ENCODE results near the gene PLAU.

Gene PLAU

GRCh38 chr10:73910764-73911552 is at the start of gene PLAU:
Gene PLAU, plus strand, starts transcription at chr10:73911132. Its CDS starts 424 bp downstream, at chr10:73911556.
- peak; percentile 87 for TF ChIP-seq POLR2A (IDR thresholded peaks at IDR 0.05; ENCODE audit: extremely low read depth, insufficient read length)
- peak; percentile 53 for TF ChIP-seq MAX (IDR thresholded peaks at IDR 0.05; ENCODE audit: low read depth, low read length)
- peak; percentile 43; the same call in 1 of the 2 replicates for TF ChIP-seq MYC (IDR thresholded peaks at IDR 0.05; ENCODE audit: low read depth, low read length)
- no peak for TF ChIP-seq CTCF (IDR thresholded peaks at IDR 0.05; ENCODE audit: low read depth, low read length)
- peak; percentile 87 for DNase-seq (ENCODE audit: low read depth)
- peak within 1 kb of the TSS; percentile 71 for H3K4me3 ChIP-seq (ENCODE audit: low read depth, low read length)

- no peak for DNase-seq (ENCODE audit: low read depth)
- no peak overlapping the region for H3K4me3 ChIP-seq (ENCODE audit: low read depth, low read length)
- TF ChIP-seq CTCF (IDR thresholded peaks at IDR 0.05; ENCODE audit: low read depth, low read length) (no peak), MAX (IDR thresholded peaks at IDR 0.05; ENCODE audit: low read depth, low read length) (no peak), MYC (IDR thresholded peaks at IDR 0.05; ENCODE audit: low read depth, low read length) (no peak), POLR2A (IDR thresholded peaks at IDR 0.05; ENCODE audit: extremely low read depth, insufficient read length) (no peak)
Observed at GRCh38 chr10:73862011-73862410, 48.9 kb upstream of the PLAU start.

GRCh38 chr10:73863039-73863817 is 47.7 kb upstream of the PLAU start:
- H3K4me3 ChIP-seq (ENCODE audit: low read depth, low read length): no peak overlapping the region
- no peak for DNase-seq (ENCODE audit: low read depth)
- TF ChIP-seq MAX (IDR thresholded peaks at IDR 0.05; ENCODE audit: low read depth, low read length) (no peak), POLR2A (IDR thresholded peaks at IDR 0.05; ENCODE audit: extremely low read depth, insufficient read length) (no peak), CTCF (IDR thresholded peaks at IDR 0.05; ENCODE audit: low read depth, low read length) (no peak), MYC (IDR thresholded peaks at IDR 0.05; ENCODE audit: low read depth, low read length) (no peak)

- H3K4me3 ChIP-seq (ENCODE audit: low read depth, low read length): no peak overlapping the region
- no peak for TF ChIP-seq MYC (IDR thresholded peaks at IDR 0.05; ENCODE audit: low read depth, low read length)
- no peak for TF ChIP-seq MAX (IDR thresholded peaks at IDR 0.05; ENCODE audit: low read depth, low read length)
- TF ChIP-seq POLR2A (IDR thresholded peaks at IDR 0.05; ENCODE audit: extremely low read depth, insufficient read length): no peak
- no peak for TF ChIP-seq CTCF (IDR thresholded peaks at IDR 0.05; ENCODE audit: low read depth, low read length)
- DNase-seq (ENCODE audit: low read depth): no peak
Observed at GRCh38 chr10:73864229-73864628, 46.7 kb upstream of the PLAU start.

GRCh38 chr10:73865107-73865458 is 45.8 kb upstream of the PLAU start:
- TF ChIP-seq MYC (IDR thresholded peaks at IDR 0.05; ENCODE audit: low read depth, low read length) (no peak), MAX (IDR thresholded peaks at IDR 0.05; ENCODE audit: low read depth, low read length) (no peak), POLR2A (IDR thresholded peaks at IDR 0.05; ENCODE audit: extremely low read depth, insufficient read length) (no peak), CTCF (IDR thresholded peaks at IDR 0.05; ENCODE audit: low read depth, low read length) (no peak)
- no peak for DNase-seq (ENCODE audit: low read depth)
- no peak overlapping the region for H3K4me3 ChIP-seq (ENCODE audit: low read depth, low read length)

Measured in NB4 (cell line).